HUDEP-2 (cell line): ENCODE measurements around the gene SLC6A3.
A peak's percentile ranks its signal among the peaks of the same experiment; 100 is the strongest.
"Not testable (repeated sequence)": the region's sequence is repeated elsewhere in the genome, so short reads cannot be mapped to it uniquely, and the experiment has no call there.

Source experiments
- DNase-seq, 76 experiments: peaks; one replicate each; lab custom pipeline; 2025; ENCODE audit not compliant: unreplicated experiment in 76 of 76; lab: John Stamatoyannopoulos, UW

SLC6A3 gene

DNA sequence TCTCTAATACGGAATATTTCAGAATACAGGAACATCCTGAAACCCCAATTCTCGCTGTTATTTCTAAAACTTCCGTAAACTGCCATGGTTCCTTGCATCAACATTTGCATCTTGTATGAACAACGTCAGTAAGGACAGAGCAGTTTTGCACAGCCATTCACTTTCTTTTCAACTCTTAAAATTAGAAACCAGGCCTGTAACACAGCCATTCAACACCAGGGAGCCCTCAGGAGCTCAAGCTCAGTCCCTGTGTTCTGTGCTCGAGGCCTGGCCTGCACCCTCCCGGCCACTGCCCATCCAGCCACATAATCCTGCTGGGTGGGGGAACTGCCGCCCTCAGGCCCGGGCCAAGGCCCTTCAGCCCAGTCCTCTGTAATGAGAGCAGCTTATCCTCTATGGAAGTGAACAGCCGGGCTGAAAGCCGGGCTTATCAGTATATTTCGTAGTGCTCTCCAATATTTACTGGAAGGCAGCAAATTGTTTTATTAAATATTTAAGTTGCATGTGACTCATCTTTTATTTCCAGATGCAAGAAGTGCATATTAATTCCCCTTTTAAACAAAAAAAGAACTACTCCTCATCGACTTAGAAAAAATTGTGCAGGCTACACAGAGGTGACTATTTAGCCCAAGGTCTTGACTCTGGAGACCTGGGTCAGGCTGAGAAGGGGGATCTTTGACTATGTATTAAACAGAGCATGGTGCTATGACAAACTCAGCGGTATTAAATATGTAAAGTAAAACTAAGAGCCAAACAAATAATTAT lies 33.2 kb upstream of the SLC6A3 start:
- no peak for DNase-seq

DNA sequence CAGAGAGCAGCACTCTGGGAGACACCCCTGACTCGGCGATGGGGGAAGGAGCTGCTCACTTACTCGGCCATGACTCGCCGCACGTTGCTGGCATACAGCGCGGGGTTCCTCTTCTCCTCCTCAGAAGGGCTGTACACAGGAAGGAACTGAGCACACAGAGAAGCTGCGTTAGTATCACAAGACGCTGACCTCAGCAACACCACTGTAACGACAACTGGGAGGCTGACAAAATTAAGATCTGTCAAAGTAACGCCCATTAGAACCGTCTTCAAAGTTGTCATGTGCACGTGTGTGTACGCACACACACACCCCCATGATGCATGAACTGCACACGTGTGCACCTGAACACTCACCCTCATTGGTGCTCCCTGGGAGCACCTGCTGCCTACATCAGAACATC lies 32.1 kb upstream of the SLC6A3 start:
- no peak for DNase-seq

DNA sequence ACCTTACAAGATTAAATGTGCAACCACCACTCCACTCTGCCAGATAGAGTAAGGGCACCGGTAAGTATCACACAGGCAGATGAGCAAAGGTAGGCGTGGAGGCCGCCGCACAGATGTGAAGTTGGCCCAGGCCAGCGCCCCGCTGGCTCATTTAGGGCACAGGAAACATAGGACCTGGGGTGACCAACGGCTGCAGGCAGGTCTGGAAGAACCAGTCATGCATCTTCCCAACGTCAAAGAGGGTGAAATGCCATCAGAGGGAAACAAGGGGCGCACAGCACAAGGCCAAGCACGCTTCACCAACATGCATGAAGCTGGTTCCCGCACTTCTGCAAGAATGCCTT lies 31.7 kb upstream of the SLC6A3 start:
- no peak for DNase-seq

DNA sequence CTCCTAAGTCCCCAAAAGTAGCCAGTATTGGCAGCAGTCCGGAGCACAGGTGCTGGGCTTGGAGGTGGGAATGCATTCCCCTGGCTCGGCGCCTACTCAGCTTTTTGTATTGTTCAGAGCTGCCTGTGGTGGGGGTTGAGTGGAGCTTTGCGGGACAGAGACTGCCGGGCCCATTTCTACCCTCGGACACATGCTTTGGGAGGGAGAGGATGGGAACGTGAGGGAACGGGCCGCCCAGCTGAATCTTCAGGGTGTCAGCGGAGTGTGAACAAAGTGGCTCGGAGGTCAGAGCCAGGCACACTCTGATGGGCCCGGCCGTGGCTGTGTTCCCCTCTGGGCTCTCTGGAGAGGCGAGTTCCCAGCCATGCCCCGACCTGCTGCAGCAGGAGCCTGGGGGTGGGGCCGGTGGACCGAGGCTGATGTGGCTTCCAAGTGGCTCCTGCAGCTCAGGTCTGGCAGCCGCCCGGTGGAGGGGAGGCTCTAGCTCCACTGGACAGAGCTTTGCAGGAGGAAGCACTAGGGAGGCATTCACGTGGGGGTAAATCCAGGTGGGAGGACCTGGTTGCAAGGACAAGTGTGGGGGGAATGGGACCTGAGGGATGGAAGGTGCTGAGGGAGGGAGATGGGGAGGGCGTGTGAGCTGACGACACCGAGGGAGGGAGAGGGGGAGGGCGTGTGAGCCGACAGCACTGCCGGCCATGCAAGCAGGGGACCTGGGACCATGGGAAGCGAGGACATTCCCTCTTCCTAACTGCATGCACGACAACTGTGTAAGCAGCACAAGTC lies 31.1 kb upstream of the SLC6A3 start:
- no peak for DNase-seq

DNA sequence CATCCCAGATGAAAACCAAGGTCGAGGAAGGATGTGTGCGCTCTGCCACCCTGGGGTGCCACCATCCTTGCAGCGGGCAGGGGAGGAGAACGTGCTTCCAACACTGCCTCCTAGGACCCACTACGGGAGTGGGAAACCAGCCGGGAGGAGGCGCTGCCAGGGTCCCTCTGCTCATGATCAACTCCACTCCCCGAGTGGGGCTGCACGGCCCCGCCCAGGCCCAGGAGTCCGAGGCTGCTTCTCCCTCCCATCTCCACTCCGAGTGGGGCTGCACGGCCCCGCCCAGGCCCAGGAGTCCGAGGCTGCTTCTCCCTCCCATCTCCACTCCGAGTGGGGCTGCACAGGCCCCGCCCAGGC lies 30.3 kb upstream of the SLC6A3 start:
- not testable (repeated sequence) for DNase-seq

DNA sequence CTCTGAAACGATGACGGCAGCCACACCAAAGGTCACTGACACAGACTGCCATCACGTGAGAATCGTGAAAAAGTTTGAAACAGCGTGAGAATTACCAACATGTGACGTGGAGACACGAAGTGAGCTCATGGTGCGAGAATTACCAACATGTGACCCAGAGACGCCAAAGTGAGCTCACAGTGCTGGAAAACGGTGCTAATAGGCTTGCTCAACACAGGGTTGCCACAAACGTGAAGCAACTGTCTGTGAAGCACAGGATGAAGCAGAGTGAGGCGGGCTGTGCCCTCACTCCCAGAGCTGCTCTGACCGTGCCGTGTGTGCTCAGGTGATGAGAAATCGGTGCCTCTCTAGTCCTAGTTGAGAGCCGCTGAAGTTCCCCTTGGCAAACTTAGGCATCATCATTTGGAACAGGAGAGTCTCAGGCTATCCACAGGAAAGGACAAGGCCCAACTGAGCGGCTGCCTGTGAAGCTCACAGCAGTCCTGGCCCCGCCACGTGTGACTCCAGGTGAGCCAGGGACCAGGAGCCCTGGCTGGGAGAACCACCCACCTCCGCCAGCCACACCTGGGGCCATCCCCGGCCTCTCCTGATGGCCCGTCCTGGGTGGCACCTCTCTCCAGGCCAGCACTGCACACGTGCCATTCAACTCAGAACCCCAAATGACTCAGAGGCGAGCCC lies 29.8 kb upstream of the SLC6A3 start:
- DNase-seq: no peak

DNA sequence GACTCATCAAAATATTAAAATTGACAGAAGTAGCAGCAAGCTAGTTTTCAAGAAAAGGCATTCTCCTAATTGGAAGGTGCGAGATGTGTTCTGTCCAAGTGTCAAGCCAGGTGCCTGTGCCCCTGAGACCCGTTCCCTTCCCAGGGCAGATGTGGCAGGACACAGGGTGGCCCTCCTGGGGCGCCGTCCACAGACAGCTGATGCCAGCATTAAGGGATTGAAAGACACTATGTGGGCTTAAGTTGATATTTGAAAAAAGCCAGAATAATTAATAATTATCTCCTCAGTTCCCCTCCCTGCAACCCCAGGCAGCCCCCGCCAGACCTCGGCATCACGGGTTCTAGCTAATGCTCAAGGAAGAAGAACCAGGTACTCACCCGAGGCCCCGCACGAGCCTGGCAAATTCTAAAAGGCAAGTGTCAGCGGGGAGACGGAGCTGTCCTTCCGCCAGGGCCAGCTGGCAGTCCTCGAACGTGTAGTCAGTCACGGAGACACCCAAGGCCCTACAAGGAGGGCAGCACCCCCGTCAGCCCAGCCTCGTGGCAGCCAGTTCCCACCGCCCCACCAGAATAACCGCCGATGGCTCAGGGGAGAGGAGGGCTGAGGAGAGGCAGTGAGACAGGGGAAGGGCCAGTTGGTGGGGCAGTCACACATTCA lies 29.1 kb upstream of the SLC6A3 start:
- no peak for DNase-seq

DNA sequence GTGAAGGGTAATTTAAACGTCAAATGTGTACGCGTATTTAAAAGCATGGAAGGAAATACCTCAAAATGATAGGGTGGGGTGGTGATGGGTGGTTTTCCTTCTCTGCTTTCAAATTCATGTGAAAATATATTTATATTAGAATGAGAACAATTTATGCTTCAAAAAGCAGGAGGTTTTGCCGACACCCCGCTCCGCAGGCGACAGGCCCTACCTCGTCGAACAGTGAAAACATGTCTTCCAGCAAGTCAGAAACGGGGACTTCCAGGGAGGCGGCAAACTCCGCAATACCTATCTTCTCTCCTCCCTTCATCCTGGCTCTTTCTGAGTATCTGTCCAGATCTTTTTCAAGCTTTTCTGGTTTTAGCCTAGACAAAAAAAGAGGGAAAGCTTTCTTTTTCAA lies 28.5 kb upstream of the SLC6A3 start:
- DNase-seq: no peak

DNA sequence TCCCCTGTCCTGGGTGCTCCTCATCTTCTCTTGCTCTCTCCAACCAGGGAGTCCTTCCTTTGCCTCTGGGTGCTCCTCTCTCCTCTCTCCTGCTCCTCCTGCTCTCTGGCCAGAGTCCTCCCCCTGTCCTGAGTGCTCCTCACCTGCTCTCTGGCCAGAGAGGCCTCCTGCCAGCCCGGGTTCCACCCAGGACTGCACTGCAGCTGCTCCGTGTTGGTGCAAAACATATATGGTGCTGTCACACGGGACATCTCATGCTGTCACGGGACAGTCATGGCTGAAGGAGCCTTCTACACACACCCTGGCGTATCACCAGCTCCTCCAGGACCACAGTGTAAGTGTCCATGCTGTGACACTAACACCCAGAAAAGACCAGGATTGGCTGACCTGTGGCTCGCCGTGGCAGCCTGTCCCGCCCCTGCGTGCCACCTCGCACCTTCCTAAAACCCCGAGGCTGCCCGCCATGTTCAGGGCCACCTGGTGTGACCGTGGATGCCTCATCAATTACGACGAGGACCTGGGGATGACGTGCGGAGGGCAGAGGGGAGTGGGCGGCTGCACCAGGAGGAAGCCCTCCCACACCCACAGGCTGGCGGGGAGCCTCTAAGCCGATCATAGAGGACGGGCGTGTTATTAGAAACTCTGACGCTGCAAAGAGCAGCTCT lies 27.9 kb upstream of the SLC6A3 start:
- no peak for DNase-seq

DNA sequence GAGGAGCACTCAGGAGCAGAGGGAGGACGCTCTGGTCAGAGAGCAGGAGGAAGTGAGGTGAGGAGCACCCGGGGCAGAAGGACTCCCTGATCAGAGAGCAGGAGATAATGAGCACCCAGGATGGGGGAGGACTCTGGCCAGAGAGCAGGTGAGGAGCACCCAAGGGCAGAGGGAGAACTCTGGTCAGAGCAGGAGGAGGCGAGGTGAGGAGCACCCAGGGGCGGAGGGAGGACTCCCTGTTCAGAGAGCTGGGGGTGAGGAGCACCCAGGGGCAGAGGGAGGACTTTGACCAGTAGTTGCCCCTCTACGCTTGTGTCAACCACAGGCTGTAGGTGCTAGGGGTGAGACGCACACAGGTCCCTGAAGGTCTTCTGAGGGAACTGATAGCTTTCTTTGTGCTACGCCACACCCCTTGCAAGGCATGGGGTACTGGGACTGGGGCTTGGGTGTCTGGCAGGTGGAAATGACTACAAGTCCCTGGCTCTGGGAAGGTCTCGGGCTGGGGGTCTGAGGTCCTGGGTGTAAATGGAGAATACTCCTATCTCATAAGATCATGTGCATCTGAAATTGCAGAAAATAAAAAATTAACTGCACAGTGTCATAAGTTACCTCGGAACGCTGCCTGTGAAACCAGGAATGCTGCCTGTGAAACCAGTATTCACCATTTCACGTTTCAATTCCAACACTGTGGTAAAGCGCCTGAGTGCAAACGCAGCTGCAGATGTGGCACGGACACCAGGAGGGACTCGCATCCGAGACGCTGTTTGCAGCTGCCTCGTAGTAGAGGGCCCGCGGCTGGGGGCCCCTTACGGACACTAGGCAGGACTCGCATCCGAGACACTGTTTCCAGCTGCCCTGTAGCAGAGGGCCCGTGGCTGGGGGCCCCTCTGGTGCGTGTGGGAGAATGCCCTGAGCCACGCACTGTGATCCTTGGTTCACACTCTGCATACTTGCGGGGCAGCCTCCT lies 27.0 kb upstream of the SLC6A3 start:
- DNase-seq: no peak

DNA sequence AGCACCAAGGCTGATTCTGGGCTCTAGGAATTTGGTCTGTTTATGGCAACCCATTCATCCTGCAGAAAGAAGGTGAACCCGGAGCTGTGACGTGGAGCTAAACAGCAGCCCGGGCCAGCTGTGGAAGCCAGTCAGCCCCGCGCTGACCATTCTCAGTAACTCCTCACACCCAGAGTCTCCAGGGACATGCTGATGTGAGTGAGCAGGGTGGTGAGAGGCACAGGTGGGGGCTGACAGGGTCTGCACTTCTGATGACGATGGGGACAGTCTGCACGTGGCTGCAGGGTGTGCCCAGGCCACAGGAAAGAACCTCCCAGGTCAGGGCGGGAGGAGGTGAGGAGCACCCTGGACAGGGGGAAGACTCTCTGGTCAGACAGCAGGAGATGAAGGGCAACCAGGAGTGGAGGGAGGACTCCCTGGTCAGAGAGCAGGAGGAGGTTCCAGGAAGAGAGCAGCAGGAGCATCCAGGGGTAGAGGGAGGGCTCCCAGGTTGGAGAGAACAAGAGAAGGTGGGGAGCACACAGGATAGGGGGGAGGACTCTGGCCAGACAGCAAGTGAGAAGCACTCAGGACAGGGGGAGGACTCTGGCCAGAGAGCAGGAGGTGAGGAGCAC lies 26.1 kb upstream of the SLC6A3 start:
- DNase-seq: no peak

DNA sequence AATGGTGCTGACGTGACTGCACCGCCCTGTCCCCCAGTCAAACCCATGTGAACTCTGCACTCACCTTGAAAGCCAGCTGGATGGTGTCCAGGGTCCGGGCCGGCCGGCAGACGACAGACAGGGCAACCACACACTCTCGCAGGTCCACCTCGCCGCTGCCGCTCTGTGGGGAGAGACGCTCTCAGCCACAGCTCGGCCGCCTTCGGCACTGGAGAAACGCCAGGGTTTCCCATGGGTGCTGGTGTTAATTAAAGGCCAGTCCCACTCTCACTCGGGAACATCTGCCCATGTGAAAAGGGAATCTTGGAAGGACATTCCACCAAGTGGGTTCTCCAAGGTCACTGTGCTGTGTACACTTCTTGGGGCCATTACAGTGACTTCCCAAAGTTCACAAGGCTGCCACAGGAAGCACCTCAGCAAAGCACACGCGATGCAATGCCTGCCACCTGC lies 25.5 kb upstream of the SLC6A3 start:
- no peak for DNase-seq

DNA sequence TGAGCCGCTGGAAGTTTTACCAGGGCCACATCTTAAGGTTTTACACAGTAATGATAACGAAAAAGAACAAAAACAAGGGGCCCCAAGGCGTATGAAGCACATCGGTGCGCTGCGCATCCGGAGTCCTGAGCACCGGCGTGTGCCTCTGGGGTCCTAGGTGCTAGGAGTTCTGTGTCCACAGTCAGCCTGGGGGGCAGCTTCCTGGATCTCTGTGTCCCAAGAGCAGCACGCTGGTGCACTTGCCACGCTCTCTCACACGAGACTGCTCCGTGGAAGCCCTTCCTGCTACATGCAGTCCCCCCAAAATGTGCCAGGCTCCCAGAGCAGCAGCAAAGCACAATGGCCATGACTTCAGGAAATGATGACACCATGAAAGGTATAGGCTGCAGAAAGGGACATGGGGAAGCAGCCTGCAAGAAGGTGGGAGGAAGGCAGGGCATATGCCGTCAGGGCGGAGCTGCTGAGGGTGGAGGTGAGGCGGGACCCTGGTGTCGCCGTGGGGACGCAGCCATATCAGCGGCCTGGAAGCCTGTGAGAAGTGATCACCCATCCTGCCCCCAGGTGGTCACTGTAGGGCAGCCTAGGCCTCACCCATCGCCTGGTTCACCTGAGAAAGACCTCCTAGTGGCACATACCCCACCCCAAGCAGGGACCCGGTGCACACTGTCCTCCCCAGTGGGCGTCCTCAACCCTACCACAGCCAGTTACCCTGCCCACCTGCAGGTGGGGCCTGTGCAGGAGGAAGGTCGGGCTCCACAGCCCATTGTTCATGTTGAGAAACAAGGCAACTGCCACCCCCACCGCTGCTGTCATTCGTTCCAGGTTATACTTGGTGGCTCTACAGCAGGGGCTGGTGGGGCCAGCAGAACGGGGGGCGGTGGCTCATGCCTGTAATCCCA lies 23.6 kb upstream of the SLC6A3 start:
- DNase-seq: no peak

DNA sequence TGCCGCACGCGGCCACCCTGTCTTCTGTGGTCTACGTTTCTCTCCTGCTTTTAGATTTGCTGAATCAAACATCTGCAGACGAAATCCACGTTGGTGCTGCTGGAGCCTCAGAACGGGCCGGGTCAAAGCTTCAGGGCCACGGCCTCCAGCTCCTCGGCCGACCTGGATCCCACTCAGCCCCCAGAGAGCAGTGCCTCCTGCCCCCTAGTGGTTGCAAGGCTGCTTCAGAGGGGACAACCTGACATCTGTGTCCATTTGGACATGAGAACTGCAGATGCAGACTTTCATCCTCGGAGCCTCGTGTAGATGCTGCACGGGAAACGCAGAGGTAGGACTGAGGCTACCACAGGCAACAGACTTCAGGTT lies 23.0 kb upstream of the SLC6A3 start:
- peak in 32 of 76 experiments; percentile 1 to 47 (median 12) for DNase-seq

DNA sequence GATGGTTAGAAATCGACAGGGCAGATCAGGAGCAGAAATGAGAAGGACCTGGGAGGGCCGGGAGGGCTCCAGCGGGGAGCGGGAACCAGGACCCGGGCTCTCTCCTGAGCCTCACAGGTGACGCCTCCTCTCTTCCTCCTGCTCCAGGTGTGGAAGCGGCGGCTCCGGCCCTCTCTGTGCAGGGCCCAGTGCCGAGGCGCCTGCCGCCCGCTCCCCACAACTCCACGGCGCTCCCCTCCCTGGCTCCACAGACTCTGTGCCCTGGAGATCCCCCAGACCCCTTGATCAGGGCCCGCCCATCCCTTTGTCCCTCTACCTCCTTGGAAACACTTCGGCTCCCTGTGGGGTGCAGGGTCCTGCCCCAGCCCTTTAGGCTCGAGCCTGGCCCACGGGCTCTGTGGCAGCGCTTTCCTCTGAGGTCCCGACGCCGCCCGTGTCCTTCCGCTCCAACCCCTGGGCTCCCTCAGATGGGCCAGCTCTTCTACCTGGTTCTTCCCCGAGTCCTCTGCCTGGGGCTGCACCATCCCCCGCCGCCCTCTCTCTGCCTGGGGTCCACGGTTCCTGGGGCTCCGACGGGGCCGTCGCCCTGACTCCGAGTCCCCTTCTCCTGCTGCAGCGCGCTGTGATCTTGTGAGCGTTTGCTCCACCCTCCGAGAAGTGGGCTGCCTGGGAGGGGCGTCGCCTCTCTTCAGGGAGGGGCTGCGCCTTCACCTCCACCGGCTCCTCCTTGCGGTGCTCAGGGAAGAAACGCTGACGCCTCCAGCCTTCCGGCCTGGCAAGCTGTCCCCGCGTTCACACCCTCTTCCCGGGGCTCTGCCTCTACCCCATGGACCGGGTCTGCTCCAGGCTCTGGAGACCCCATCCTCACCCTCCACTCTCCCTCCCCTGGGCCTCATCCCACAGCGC lies 22.4 kb upstream of the SLC6A3 start:
- DNase-seq: no peak

DNA sequence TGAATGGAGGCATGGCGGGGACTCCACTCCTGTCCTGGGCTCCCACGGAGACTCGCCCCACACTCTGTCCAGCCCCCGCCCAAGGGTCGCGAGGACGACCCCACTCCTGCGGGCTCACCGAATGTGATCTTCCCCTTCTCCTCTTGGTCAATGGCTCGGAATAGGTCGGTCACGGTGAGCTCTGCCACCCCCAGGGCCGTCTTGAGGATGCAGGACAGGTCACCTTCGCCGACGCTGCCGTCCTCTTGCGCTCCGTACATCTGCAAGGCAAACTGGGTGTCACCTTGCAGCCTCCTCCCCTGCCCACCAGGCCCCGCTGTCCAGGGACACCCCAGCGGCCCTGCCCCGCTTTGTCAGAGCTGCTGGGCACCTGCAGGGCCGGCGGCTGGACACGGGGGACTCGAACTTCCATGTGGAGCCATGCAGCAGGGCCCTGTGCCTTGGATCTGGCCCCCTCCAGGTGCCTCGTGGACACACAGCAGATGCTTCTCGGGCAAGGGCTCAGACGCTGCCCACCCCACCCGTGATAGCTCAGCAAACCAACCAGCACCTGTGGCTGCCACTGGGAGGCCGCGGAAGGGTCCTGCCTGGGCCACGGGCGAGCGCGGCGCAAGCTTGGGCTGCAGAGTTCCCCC lies 21.5 kb upstream of the SLC6A3 start:
- DNase-seq: no peak

DNA sequence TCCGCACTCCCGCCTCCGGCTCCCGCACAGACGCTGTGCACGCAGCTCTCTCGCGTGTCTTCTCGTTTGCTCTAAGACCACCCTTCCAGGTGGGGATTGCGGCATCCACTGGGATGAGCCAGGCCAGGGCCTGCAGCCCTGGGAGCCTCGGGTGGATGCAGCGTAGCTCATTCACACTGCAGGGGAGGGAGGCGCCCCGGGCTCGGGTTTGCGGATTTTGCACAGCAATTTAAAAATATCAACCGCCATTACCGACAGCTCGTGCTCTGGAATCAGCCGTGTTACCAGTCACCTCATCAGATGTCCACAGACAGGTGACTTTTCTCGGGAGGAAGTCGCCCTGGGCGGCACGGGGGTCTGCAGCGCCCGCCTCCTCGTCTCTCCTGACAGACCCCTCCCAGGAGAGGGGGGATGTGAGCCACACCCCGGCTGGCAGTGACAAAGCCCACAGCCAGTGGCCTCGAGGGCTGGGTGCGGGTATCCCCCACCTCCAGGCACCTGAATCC lies 20.8 kb upstream of the SLC6A3 start:
- no peak for DNase-seq
